Tibial nerve (tissue), 3 donors: ENCODE measurements around the gene ATP8B1.

Experiments
- CTCF ChIP-seq, 5 experiments: fragments of 200-600 bp in 3 of 5; fragments of 450-650 bp in 2 of 5; sonication (generic) in 3 of 5; IDR thresholded peaks; one replicate each; pipeline ENCODE4 v1.5.1; 2016 to 2019; ENCODE audit warnings: antibody characterized with exemption in 5 of 5, mild to moderate bottlenecking in 3 of 5, moderate library complexity in 2 of 5
- POLR2A ChIP-seq, 2 donors: fragments of 450-650 bp; IDR thresholded peaks; one replicate each; pipeline ENCODE4 v1.6.1; 2017; ENCODE audit warnings: antibody characterized with exemption in 2 of 2, mild to moderate bottlenecking in 2 of 2, moderate library complexity in 2 of 2

DNA sequence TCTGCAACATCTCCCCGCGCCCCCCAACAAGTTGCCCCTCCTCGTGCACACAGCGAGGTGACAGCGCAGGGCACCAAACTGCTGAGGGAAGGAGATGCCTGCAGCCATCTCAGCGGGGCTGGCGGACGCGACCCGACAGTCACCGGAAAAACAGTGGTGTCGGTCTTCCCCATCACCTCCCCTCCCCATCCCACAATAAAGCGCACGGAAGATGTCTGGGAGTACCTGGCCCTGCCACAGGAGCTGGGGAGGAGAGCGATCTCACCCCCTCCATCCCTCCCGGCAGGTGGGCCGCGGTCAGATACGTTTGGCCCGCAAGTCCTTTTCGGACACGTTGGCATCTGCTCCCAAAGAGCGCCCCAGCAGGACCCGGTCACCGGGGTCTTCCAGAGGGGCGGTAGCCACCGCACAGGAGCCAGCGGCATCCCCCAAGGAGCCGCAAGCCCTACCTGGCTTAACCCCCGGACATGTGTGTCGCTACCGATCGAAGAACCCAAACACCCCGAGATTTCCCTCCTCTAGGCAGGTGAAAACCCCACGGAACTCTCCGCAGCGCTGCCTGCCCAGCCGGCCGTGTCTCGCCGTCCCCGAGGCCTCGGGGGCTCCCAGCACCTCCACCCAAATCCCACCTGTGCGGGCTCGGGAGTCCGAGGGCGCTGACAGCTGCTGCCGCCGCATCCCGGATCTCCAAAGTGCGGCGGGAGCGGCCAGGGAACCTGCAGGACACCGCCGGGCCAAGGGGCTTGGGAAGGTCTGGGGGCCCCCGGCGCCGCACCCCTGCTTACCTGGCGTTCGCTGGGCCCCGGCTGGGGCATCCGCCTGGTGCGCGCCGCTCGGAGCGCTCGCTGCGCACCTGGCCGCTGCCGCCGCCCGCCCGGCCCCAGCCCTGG lies 657 bp downstream of the ATP8B1 start:
- TF ChIP-seq CTCF (IDR thresholded peaks at IDR 0.05) (no peak), POLR2A (IDR thresholded peaks at IDR 0.05) (no peak)
